ENCODE results near the gene BCAP31.

DNA sequence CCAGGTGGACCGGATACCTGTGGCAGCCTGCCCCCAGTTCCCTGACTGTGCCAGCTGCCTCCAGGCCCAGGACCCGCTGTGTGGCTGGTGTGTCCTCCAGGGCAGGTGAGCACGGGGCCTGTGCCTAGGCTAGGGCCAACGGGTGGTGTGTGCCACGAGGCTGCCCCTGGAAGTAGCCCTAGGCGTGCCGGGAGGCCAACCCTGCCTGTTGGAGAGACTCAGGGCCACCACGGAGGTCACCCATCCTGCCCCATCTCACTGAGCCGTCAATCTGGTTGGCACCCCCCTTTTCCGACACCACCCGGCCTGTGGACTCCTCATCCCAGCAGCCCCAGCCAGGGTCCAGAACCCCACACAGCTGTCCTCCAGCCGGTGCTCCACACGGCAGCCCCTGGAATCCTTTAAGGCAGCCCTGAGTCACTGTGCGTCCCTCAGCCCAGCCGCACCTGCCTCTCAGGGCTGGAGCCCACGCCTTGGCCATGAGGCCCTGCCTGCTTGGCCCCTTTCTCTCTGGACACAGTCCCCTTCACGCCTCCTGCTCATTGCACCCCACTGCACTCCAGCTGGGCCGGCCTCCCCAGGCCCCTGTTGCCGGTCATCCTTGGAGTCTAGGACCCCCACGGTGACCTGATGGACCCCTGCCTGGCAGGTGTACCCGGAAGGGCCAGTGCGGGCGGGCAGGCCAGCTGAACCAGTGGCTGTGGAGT lies 45.1 kb upstream of the BCAP31 start:
- TF ChIP-seq, protein P1, sequence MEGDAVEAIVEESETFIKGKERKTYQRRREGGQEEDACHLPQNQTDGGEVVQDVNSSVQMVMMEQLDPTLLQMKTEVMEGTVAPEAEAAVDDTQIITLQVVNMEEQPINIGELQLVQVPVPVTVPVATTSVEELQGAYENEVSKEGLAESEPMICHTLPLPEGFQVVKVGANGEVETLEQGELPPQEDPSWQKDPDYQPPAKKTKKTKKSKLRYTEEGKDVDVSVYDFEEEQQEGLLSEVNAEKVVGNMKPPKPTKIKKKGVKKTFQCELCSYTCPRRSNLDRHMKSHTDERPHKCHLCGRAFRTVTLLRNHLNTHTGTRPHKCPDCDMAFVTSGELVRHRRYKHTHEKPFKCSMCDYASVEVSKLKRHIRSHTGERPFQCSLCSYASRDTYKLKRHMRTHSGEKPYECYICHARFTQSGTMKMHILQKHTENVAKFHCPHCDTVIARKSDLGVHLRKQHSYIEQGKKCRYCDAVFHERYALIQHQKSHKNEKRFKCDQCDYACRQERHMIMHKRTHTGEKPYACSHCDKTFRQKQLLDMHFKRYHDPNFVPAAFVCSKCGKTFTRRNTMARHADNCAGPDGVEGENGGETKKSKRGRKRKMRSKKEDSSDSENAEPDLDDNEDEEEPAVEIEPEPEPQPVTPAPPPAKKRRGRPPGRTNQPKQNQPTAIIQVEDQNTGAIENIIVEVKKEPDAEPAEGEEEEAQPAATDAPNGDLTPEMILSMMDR (IDR thresholded peaks at IDR 0.05), result no peak
- no peak for TF ChIP-seq POLR2A (IDR thresholded peaks at IDR 0.05; ENCODE audit: low read depth)
- TF ChIP-seq POLR2AphosphoS5 (IDR thresholded peaks at IDR 0.05), result no peak
- TF ChIP-seq EP300 (IDR thresholded peaks at IDR 0.05), result no peak

Data from esophagus muscularis mucosa (tissue), 4 donors.